Left lung (tissue), 10 donors: ENCODE results near the gene FBLIM1. TPM values are rescaled to one million over a fixed set of nuclear protein-coding genes. Genes with fewer than 3 reads are reported as not detected.

Experiments used
- ATAC-seq: fragments of 200-7000 bp; cut with Tn5 transposase; one replicate; pipeline ENCODE4 v1.9.1; 2020; ENCODE audit warnings: moderate library complexity
- DNase-seq, 4 donors: peaks; one replicate each; pipeline ENCODE4 v3.0.0-alpha.2; 2013 to 2020
- H3K27ac ChIP-seq, 2 donors: fragments of 200-600 bp; sonication (generic) in 1 of 2; one replicate each; pipeline versions ENCODE4 v1.5.0 to v1.8.0; 2020 to 2021
- H3K27me3 ChIP-seq, 2 donors: fragments of 200-600 bp; sonication (generic) in 1 of 2; one replicate each; pipeline versions ENCODE4 v1.5.0 to v1.8.0; 2020 to 2021
- H3K36me3 ChIP-seq, 2 donors: fragments of 200-600 bp; sonication (generic) in 1 of 2; one replicate each; pipeline versions ENCODE4 v1.5.0 to v1.8.0; 2020 to 2021
- H3K4me1 ChIP-seq, 2 donors: fragments of 200-600 bp; one replicate each; pipeline ENCODE4 v1.8.0; 2021
- H3K4me3 ChIP-seq, 2 donors: fragments of 200-600 bp; sonication (generic) in 1 of 2; one replicate each; pipeline versions ENCODE4 v1.5.0 to v1.8.0; 2020 to 2021; ENCODE audit warnings: mild to moderate bottlenecking in 1 of 2
- H3K9me3 ChIP-seq, 2 donors: fragments of 200-600 bp; sonication (generic) in 1 of 2; one replicate each; pipeline versions ENCODE4 v1.5.0 to v1.8.0; 2020 to 2021
- CTCF ChIP-seq, 2 donors: fragments of 200-600 bp; sonication (generic) in 1 of 2; IDR thresholded peaks; one replicate each; pipeline versions ENCODE4 v1.5.0 to v1.8.0; 2021; ENCODE audit warnings: antibody characterized with exemption in 2 of 2
- intact Hi-C, 2 donors: fragments of 100-400 bp; cut with DNase I; formaldehyde crosslinking; loops; one replicate each; pipeline versions ENCODE4 v1.11.2 to v1.14.2; 2022
- polyA plus RNA-seq, 6 donors: library from polyadenylated mRNA; unstranded; fragments of 120-200 nt; gene quantifications; one replicate each; pipeline ENCODE4 v1.2.1, GENCODE V29; 2013; ENCODE audit not compliant: insufficient read length in 6 of 6
- total RNA-seq, 2 donors: library from RNA; stranded (reverse); fragmentation: NEBNext Ultra II Directional; extraction: Animal tissue kit (Norgen Biotek cat#: 25700); gene quantifications; one replicate each; pipeline ENCODE4 v1.2.1, GENCODE V29; 2021
- donor health status: DM: no; HTN: yes; CAD: no.
- donor health status: DM: no; HTN: no; CAD: no.

FBLIM1 gene
- total and polyA plus RNA-seq, 8 donors: 52.3 to 90.0 (median 69.0) TPM

GRCh38 chr1:15750924-15751323 lies 7.7 kb upstream of the FBLIM1 start:
- no peaks in the 10 kb centered on the region for H3K36me3 ChIP-seq
- H3K27ac ChIP-seq: no peak overlapping the region
- H3K9me3 ChIP-seq: no peaks in the 10 kb centered on the region
- H3K4me3 ChIP-seq: no peak overlapping the region
- no peak for TF ChIP-seq CTCF (IDR thresholded peaks at IDR 0.05)
- intact Hi-C loops: no loop called here
- ATAC-seq: no peak
- DNase-seq: no peak
- peaks cover 0 to 8% of the 10 kb centered on the region in 2 donors for H3K27me3 ChIP-seq
- H3K4me1 ChIP-seq: peaks cover 0 to 9% of the 10 kb centered on the region in 2 donors

- H3K36me3 ChIP-seq: no peaks in the 10 kb centered on the region
- intact Hi-C loops: no loop called here
These were observed 6.9 kb upstream of the FBLIM1 start for GRCh38 chr1:15751717-15752116.

GRCh38 chr1:15753776-15754175 lies 4.8 kb upstream of the FBLIM1 start:
- intact Hi-C loops: no loop called here
- H3K27me3 ChIP-seq: peaks cover 1 to 35% of the 10 kb centered on the region in 2 donors
- ATAC-seq: no peak

More at GRCh38 chr1:15751717-15752116, 6.9 kb upstream of the FBLIM1 start:
- ATAC-seq (no peak), DNase-seq (no peak)
- TF ChIP-seq CTCF (IDR thresholded peaks at IDR 0.05): no peak
- Histone ChIP-seq H3K9me3 (no peaks in the 10 kb centered on the region), H3K4me3 (no peak overlapping the region), H3K27ac (no peak overlapping the region), H3K27me3 (peaks cover 0 to 15% of the 10 kb centered on the region in 2 donors), H3K4me1 (peaks cover 6 to 9% of the 10 kb centered on the region in 2 donors)

GRCh38 chr1:15755021-15755645 lies 3.5 kb upstream of the FBLIM1 start:
- TF ChIP-seq CTCF (IDR thresholded peaks at IDR 0.05): no peak
- peaks cover 10 to 49% of the 10 kb centered on the region in 2 donors for H3K27me3 ChIP-seq
- no peak for ATAC-seq
- intact Hi-C loops: no loop called here
- DNase-seq: no peak
- peaks cover 10 to 31% of the 10 kb centered on the region in 2 donors for H3K4me1 ChIP-seq
- no peaks in the 10 kb centered on the region for H3K36me3 ChIP-seq
- no peaks in the 10 kb centered on the region for H3K9me3 ChIP-seq
- no peak overlapping the region for H3K4me3 ChIP-seq
- no peak overlapping the region for H3K27ac ChIP-seq

More at GRCh38 chr1:15753776-15754175, 4.8 kb upstream of the FBLIM1 start:
- Histone ChIP-seq H3K27ac (no peak overlapping the region), H3K4me1 (peaks cover 16 to 25% of the 10 kb centered on the region in 2 donors), H3K4me3 (no peak overlapping the region), H3K36me3 (no peaks in the 10 kb centered on the region), H3K9me3 (no peaks in the 10 kb centered on the region)
- TF ChIP-seq CTCF (IDR thresholded peaks at IDR 0.05): no peak
- no peak for DNase-seq

GRCh38 chr1:15755646-15756040 lies 3.0 kb upstream of the FBLIM1 start:
- intact Hi-C loops: no loop called here
- TF ChIP-seq CTCF (IDR thresholded peaks at IDR 0.05): no peak
- H3K4me1 ChIP-seq: peaks cover 8 to 31% of the 10 kb centered on the region in 2 donors
- no peak for DNase-seq
- no peak overlapping the region for H3K27ac ChIP-seq
- peaks cover 11 to 54% of the 10 kb centered on the region in 2 donors for H3K27me3 ChIP-seq
- no peak for ATAC-seq
- no peak overlapping the region for H3K4me3 ChIP-seq
- H3K9me3 ChIP-seq: no peaks in the 10 kb centered on the region
- H3K36me3 ChIP-seq: no peaks in the 10 kb centered on the region
